GM19328 (cell line): Measurements from ENCODE around the gene FBXO7.

Experiments used
- ATAC-seq: cut with Tn5 transposase; IDR thresholded peaks from one replicate; pipeline ENCODE4 v1.9.1; 2021; ENCODE audit warnings: mild to moderate bottlenecking, moderate library complexity; ENCODE audit not compliant: unreplicated experiment

Gene FBXO7

GRCh38 chr22:32531228-32531627 is 56.6 kb downstream of the FBXO7 start:
- no peak for ATAC-seq

- no peak for ATAC-seq
These were observed 57.6 kb downstream of the FBXO7 start for GRCh38 chr22:32531931-32532819.

GRCh38 chr22:32532820-32533128 is 58.2 kb downstream of the FBXO7 start:
- ATAC-seq, result no peak

- no peak for ATAC-seq
These were observed 58.9 kb downstream of the FBXO7 start for GRCh38 chr22:32533265-32534111.

GRCh38 chr22:32534252-32535235 is 59.9 kb downstream of the FBXO7 start:
- ATAC-seq, result no peak

GRCh38 chr22:32535531-32536190 is 61.0 kb downstream of the FBXO7 start:
- ATAC-seq, result no peak

- no peak for ATAC-seq
These were observed 61.7 kb downstream of the FBXO7 start for GRCh38 chr22:32536352-32536751.

GRCh38 chr22:32538521-32538920 is 63.9 kb downstream of the FBXO7 start:
- ATAC-seq, result no peak

GRCh38 chr22:32539631-32540421 is 65.2 kb downstream of the FBXO7 start:
- ATAC-seq, result no peak

- ATAC-seq, result no peak
These were observed 66.9 kb downstream of the FBXO7 start for GRCh38 chr22:32541481-32541880.

- ATAC-seq, result no peak
These were observed 67.6 kb downstream of the FBXO7 start for GRCh38 chr22:32542066-32542676.

- no peak for ATAC-seq
These were observed 68.2 kb downstream of the FBXO7 start for GRCh38 chr22:32542677-32543357.

GRCh38 chr22:32544953-32545558 is 70.4 kb downstream of the FBXO7 start:
- no peak for ATAC-seq

GRCh38 chr22:32545801-32546200 is 71.2 kb downstream of the FBXO7 start:
- no peak for ATAC-seq

GRCh38 chr22:32546496-32546895 is 71.9 kb downstream of the FBXO7 start:
- ATAC-seq, result no peak

GRCh38 chr22:32546935-32547334 is 72.3 kb downstream of the FBXO7 start:
- ATAC-seq, result no peak

GRCh38 chr22:32548039-32548438 is 73.4 kb downstream of the FBXO7 start:
- ATAC-seq, result no peak
